GM12872 (cell line): ENCODE data around the gene CPAMD8.

Source experiments
- CTCF ChIP-seq: IDR thresholded peaks from 3 replicates; pipeline ENCODE4 v1.5.1; 2011; ENCODE audit warnings: low read depth, mild to moderate bottlenecking, low read length, moderate library complexity; ENCODE audit not compliant: insufficient read depth

Gene CPAMD8

DNA sequence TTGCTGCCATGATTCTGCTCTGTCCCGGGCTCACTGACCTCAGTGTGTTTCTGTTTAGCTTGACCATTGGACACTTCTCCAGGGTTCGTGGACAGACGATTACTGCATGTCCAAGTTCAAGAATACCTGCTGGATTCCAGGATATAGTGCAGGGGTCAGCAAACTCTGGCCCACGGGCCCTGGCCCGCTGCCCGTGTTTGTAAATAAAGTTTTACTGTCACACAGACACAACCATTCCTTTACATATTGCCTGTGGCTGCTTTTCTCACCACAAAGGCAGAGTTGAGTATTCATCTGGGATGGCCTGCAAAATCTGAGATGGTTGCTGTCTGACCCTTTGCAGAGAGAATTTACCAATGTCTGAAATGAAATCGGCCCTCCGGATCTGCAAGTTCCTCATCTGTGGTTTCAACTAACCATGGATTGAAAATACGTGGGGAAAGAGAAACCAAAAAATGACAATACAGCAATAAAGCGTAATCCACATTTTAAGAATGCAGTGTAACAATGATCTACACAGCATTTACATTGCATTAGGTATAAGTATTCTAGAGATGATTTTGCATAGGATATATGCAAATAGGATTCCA, 163.7 kb downstream of the CPAMD8 start:
- no peak for TF ChIP-seq CTCF

- no peak for TF ChIP-seq CTCF
These were observed 164.8 kb downstream of the CPAMD8 start for GRCh38 chr19:16861834-16862233.

DNA sequence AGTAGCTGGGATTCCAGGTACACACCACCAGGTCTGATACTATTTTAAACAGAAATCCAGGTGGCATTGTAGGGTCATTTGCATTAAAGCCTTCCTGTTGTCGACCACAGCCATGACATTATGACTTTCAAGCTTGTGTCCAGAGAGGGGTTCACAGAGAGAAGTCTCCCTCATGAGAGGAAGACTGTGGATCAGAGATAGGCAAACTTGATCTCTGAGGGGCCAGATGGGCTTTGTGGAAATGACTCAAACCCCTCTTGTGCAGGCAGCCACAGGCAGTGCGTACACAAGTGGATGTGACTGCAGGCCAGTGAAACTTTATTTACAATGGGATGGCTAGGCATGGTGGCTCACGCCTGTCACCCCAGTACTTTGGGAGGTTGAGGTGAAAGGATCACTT, 165.6 kb downstream of the CPAMD8 start:
- no peak for TF ChIP-seq CTCF

DNA sequence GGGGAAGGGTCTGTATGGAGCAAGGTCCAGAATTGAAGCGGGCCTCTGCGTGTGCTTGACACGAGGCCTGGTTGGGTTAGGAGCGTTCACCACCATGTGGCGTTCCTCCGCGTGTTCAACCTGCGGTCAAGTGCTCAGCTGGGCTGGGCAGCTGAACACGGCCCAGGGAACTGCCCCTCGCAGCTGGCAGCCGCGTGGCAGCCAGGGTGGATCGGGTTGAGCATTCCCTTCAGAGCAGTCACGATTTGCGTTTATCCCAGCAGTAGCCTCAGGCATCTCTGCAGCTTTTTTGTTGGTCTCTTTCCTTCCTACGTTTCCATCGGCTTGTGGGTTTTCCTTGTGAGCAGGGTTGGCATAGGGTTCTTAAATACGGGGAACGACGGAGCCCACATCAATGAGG, 166.5 kb downstream of the CPAMD8 start:
- TF ChIP-seq CTCF = no peak

DNA sequence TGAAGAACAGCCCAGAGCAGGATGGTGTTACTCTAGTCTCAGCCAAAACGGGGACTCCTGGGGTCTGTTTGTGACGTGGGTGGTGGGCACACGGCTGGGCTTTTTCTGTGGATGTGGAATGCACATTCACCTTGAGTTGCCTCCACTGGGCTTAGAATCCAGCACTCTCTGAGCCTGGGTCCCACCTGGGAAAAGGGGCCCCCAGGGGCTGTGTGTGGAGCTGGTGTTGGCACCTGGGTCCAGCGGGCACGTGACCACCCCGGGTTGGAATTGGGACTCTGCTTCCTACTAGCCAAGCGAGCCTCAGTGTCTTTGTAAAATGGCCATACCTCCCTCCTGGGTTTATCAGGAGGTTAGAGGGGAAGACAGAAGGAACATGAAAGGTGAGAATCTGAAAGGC, 167.0 kb downstream of the CPAMD8 start:
- TF ChIP-seq CTCF = no peak

GRCh38 chr19:16856091-16856490, 170.5 kb downstream of the CPAMD8 start:
- no peak for TF ChIP-seq CTCF

GRCh38 chr19:16853066-16853465, 173.5 kb downstream of the CPAMD8 start:
- TF ChIP-seq CTCF = no peak
